Fibroblast of upper back skin (primary cell): Measurements from ENCODE around the gene ANKAR.
"Not testable (repeated sequence)": the region's sequence is repeated elsewhere in the genome, so short reads cannot be mapped to it uniquely, and the experiment has no call there.

Experiments
- DNase-seq: peaks from one replicate; pipeline ENCODE4 v3.0.0-alpha.2; 2013

Gene ANKAR

GRCh38 chr2:189661148-189661956 is 13.1 kb upstream of the ANKAR start, which contains the start of gene ASNSD1:
Gene ASNSD1, plus strand, starts transcription at chr2:189661459. Its CDS starts 4,674 bp downstream, at chr2:189666133.
- DNase-seq, result peak; percentile 100

GRCh38 chr2:189661957-189662321 is 12.5 kb upstream of the ANKAR start:
- DNase-seq, result no peak

- no peak for DNase-seq
Measured at GRCh38 chr2:189662669-189663226, 11.7 kb upstream of the ANKAR start.

GRCh38 chr2:189663319-189663718 is 11.2 kb upstream of the ANKAR start:
- DNase-seq, result not testable (repeated sequence)

GRCh38 chr2:189669913-189670312 is 4.6 kb upstream of the ANKAR start:
- DNase-seq, result no peak

GRCh38 chr2:189673661-189674373 is 653 bp upstream of the ANKAR start:
- peak; percentile 12 for DNase-seq

GRCh38 chr2:189676471-189676870 is 2.0 kb downstream of the ANKAR start:
- DNase-seq, result peak; percentile 76

- DNase-seq, result no peak
Measured at GRCh38 chr2:189679226-189679625, 4.8 kb downstream of the ANKAR start.

GRCh38 chr2:189681203-189681602 is 6.7 kb downstream of the ANKAR start:
- no peak for DNase-seq

GRCh38 chr2:189681903-189682302 is 7.4 kb downstream of the ANKAR start:
- no peak for DNase-seq

GRCh38 chr2:189683348-189683747 is 8.9 kb downstream of the ANKAR start:
- DNase-seq, result no peak

GRCh38 chr2:189684811-189685210 is 10.3 kb downstream of the ANKAR start:
- no peak for DNase-seq

- peak; percentile 82 for DNase-seq
Measured at GRCh38 chr2:189685540-189686229, 11.2 kb downstream of the ANKAR start.

GRCh38 chr2:189687796-189688195 is 13.3 kb downstream of the ANKAR start:
- not testable (repeated sequence) for DNase-seq

- no peak for DNase-seq
Measured at GRCh38 chr2:189696223-189696622, 21.8 kb downstream of the ANKAR start.

GRCh38 chr2:189698020-189698887 is 23.8 kb downstream of the ANKAR start:
- DNase-seq, result peak; percentile 60

GRCh38 chr2:189700681-189701080 is 26.2 kb downstream of the ANKAR start:
- DNase-seq, result no peak

GRCh38 chr2:189702071-189702470 is 27.6 kb downstream of the ANKAR start:
- DNase-seq, result no peak

GRCh38 chr2:189709501-189710221 is 35.2 kb downstream of the ANKAR start:
- no peak for DNase-seq

GRCh38 chr2:189717593-189717992 is 43.1 kb downstream of the ANKAR start:
- not testable (repeated sequence) for DNase-seq

- DNase-seq, result no peak
Measured at GRCh38 chr2:189719571-189719970, 45.1 kb downstream of the ANKAR start.

- no peak for DNase-seq
Measured at GRCh38 chr2:189723192-189723591, 48.7 kb downstream of the ANKAR start.
